ACC112 (cell line): ENCODE data around the gene STAT1.

Experiments used
- H2AFZ ChIP-seq: fragments of 200-600 bp; sonication (generic); one replicate; pipeline ENCODE4 v1.6.0; 2017; ENCODE audit warnings: antibody characterized with exemption, low read length; ENCODE audit not compliant: unreplicated experiment
- H3K27ac ChIP-seq: fragments of 200-600 bp; sonication (generic); 2 replicates; pipeline ENCODE4 v1.5.1; 2014; ENCODE audit warnings: low read depth, mild to moderate bottlenecking, antibody characterized with exemption, low read length, moderate library complexity
- H3K27me3 ChIP-seq: fragments of 200-600 bp; sonication (generic); 2 replicates; pipeline ENCODE4 v1.6.1; 2014; ENCODE audit warnings: mild to moderate bottlenecking, antibody characterized with exemption, low read length, moderate library complexity, mixed read lengths; ENCODE audit not compliant: insufficient read depth
- H3K36me3 ChIP-seq: fragments of 200-600 bp; sonication (generic); 2 replicates; pipeline ENCODE4 v1.6.1; 2016; ENCODE audit warnings: mild to moderate bottlenecking, antibody characterized with exemption, low read length, moderate library complexity, mixed read lengths; ENCODE audit not compliant: insufficient read depth
- H3K4me1 ChIP-seq: fragments of 200-600 bp; sonication (generic); one replicate; pipeline ENCODE4 v1.6.1; 2016; ENCODE audit warnings: low read length, mixed read lengths; ENCODE audit not compliant: insufficient read depth, unreplicated experiment, control insufficient read depth
- H3K4me3 ChIP-seq: fragments of 200-600 bp; sonication (generic); 2 replicates; pipeline ENCODE4 v1.5.1; 2014; ENCODE audit warnings: mild to moderate bottlenecking, low read depth, low read length
- H3K79me2 ChIP-seq: fragments of 200-600 bp; sonication (generic); one replicate; pipeline ENCODE4 v1.6.0; 2016; ENCODE audit warnings: low read length; ENCODE audit not compliant: control insufficient read depth, unreplicated experiment, insufficient read depth

Gene STAT1

DNA sequence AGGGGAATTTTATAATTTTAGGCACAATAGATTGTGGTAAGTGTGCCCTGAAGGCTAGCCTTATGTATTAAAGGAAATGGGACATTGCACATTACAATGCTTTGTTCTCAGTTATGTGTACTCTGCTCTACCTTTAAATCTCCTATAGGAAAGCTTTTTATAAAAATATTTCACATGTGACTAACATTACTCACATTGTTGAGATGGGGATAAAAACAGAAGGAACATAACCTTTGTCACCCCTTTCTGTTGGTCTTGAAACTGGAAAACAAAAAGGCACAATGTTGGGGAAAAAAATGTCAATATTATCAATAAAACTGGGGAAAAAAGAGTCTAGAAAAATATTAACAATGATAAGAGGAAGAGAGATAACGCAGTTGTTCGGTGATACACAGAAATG is 17.3 kb upstream of the STAT1 start:
- Histone ChIP-seq H3K79me2 (no peaks in the 10 kb centered on the region), H3K36me3 (no peaks in the 10 kb centered on the region), H3K27me3 (no peaks in the 10 kb centered on the region), H2AFZ (no peak overlapping the region), H3K4me1 (peaks cover 14% of the 10 kb centered on the region), H3K4me3 (no peak overlapping the region), H3K27ac (no peak overlapping the region)

DNA sequence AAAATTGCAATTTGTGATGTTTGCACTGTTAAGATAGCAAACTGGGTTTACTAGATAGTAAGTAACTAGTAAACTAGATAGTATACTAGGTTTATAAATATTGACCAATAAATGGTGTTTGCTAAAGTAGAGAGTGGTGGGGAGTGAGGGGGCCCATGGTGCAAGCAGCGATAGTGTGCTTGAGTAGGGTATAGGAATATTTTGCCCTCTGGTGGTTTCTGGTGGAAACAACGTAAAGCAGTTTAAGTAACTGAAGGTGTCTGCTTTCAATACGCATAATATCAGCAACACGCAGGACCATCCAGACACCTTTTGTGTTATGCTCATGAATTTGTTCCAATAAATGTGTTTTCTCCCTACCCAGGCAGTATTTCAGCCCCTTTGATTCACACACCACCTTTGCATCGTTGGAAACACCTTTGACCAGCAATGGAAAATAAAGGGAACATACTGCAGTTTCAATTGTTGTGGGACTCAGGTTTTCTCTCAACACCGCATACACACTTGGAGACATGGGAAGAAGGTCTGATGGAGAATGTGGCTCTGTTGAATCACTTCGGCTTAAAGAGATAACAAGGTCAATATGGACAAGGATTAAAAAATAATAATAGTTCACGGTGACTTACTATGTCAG is 16.7 kb upstream of the STAT1 start:
- Histone ChIP-seq H3K27ac (no peak overlapping the region), H3K27me3 (no peaks in the 10 kb centered on the region), H3K36me3 (no peaks in the 10 kb centered on the region), H3K79me2 (no peaks in the 10 kb centered on the region), H3K4me1 (peaks cover 13% of the 10 kb centered on the region), H3K4me3 (peak overlapping the region; percentile 55), H2AFZ (peak overlapping the region; percentile 89)

DNA sequence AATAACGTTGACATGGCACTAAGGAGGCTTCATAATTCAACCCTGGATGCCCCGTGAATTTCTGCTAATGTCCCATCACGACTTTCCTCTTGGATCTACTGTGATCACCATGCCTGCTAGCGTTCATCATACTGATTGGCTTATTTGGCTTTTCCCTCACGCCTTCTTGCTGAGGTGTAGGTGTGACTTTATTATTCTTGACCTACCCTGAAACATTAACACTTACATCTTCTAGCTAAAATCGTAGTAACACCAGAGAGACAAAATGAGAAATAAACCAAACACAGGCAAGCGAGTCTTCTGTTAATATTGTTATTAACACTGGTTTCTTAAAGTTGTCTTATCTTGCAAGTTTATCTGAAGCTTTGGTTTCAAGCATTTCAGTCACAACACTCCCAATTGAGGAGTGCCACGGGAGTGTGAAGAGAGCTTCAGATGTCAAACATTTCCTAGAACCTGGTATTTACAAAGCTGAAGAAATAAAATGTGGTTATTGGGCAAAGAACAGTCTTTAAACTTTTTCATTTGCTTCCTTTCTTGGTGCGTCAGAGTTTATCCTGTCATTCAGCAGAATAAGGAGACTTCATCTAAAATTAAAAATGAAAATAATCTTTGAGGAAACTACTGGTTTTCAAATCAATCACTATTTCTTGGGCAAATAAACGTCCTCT is 15.4 kb upstream of the STAT1 start:
- no peaks in the 10 kb centered on the region for H3K79me2 ChIP-seq
- no peaks in the 10 kb centered on the region for H3K27me3 ChIP-seq
- H2AFZ ChIP-seq = no peak overlapping the region
- peaks cover 13% of the 10 kb centered on the region for H3K4me1 ChIP-seq
- no peak overlapping the region for H3K4me3 ChIP-seq
- H3K36me3 ChIP-seq = no peaks in the 10 kb centered on the region
- H3K27ac ChIP-seq = no peak overlapping the region

DNA sequence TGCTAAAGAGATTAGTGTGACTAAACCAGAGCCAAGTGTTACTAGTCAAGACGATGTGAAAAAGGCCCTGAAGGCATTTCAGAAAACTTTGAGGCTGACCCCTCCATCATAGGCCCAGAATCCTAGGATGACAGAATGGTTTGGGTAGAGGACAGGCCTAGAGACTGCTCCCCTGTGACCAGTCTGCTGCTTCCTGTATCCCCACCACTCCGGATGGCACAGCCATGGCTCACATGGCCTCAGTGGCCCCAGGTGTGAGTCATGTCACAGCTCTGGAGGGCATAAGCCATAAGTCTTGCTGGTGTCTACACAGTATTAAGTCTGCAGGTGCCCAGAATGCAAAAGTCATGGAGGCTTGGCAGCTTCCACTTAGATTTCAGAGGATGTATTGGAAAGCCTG is 12.4 kb upstream of the STAT1 start:
- no peak overlapping the region for H3K4me3 ChIP-seq
- no peak overlapping the region for H3K27ac ChIP-seq
- H3K4me1 ChIP-seq = peaks cover 27% of the 10 kb centered on the region
- H3K36me3 ChIP-seq = no peaks in the 10 kb centered on the region
- no peaks in the 10 kb centered on the region for H3K27me3 ChIP-seq
- H3K79me2 ChIP-seq = peaks cover under 1% of the 10 kb centered on the region
- H2AFZ ChIP-seq = no peak overlapping the region

DNA sequence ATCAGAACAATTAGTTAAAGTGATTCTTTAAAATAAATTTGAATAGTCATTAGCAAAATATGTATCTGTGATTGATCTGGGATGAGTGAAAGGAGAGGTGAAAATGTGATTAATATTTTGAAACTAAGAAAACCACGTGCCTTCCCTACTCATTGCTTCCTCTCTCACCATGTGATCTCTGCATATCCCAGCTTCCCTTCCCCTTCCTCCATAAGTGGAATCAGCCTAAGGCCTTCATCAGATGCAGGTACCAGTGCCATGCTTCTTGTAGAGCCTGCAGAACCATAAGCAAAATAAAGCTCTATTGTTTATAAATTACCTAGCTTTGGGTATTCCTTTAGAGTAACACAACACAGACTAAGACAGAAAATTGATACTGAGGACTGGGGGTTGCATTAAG is 11.2 kb upstream of the STAT1 start:
- Histone ChIP-seq H3K4me3 (no peak overlapping the region), H2AFZ (no peak overlapping the region), H3K4me1 (peaks cover 28% of the 10 kb centered on the region), H3K36me3 (no peaks in the 10 kb centered on the region), H3K79me2 (peaks cover 5% of the 10 kb centered on the region), H3K27ac (no peak overlapping the region), H3K27me3 (no peaks in the 10 kb centered on the region)

DNA sequence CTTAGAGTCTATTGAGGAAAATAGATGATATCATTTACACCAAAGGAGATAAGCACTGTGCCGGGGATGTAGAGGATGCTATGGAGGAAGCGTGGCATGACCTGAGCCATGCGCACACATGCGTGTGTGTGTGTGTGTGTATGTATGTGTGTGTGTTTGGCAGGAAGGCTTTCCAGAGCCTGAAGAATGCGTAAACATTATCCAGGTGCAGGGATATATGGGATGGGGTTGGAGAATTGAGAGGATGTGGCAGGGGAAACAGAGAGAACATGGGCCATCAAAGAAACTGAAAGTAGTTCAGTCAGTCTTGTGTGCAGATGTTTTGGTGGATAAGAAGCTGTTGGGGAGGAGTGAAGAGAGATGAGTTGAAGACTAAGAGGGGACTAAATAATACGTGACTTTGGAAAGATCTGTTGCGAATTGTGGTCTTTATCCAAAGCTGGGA is 9.3 kb upstream of the STAT1 start:
- Histone ChIP-seq H3K27me3 (no peaks in the 10 kb centered on the region), H3K36me3 (no peaks in the 10 kb centered on the region), H3K79me2 (peaks cover 5% of the 10 kb centered on the region), H3K27ac (no peak overlapping the region), H3K4me3 (no peak overlapping the region), H2AFZ (peak overlapping the region; percentile 36), H3K4me1 (peaks cover 44% of the 10 kb centered on the region)

DNA sequence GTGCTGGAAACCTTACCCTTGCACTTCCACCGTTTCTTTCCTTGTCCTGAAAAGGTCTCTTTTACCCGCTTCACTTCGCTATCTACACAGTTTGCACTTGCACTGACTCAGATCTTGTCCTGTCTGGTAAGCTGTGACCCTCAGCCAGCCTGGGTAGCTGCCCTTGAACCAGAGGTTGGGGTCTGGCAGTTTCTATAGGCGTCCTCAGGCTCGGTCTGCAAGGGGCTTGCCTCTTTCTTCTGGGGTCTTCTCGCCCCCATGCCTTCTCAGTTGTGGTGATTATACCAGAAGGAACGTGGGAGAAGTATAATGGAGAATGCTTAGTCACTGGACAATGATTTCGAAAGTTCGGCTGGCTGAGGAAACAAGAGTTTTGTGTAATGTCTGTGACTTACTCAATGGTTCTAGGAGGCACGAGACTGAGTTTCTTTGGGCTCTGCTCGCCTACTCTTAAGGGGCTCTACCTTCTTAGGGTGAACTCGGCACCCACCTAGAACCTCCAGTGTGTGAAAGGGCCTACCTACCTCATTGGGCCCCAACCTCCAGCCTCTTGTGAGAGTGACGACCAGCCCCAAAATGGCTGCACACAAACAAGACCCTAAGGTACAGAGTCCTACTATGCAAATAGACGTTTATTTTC is 6.9 kb upstream of the STAT1 start:
- Histone ChIP-seq H2AFZ (peak overlapping the region; percentile 19), H3K4me1 (peaks cover 48% of the 10 kb centered on the region), H3K27me3 (no peaks in the 10 kb centered on the region), H3K79me2 (peaks cover 5% of the 10 kb centered on the region), H3K27ac (peak overlapping the region; percentile 96), H3K36me3 (no peaks in the 10 kb centered on the region), H3K4me3 (peak overlapping the region; percentile 94)

DNA sequence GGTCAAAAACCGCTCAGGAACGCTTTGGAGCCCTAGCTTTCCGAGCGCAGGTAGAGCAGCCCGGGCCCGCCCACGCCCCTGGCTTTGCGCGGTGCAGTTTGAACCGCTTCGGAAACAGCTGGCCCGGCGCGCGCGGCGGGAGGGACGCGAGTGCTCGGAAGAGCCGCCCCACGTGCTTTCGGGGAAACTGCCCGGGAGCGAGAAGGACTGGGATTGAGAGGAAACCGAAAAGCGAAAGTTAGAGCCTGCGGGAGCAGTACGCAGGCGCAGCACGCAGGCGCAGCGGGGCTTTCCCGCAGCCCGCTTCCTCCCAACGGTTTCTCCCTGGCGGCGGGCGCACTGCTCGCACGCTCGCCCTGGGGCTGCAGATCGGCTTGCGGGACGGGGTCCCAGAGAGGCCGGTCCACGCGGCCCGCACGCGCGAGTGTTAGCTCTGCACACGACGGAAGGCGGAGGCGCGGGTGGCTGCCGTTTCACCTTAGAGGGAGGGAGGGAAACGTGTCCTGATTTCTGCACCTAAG is 6.3 kb upstream of the STAT1 start:
- Histone ChIP-seq H3K36me3 (no peaks in the 10 kb centered on the region), H3K79me2 (peaks cover 5% of the 10 kb centered on the region), H2AFZ (peak overlapping the region; percentile 19), H3K4me1 (peaks cover 48% of the 10 kb centered on the region), H3K27me3 (no peaks in the 10 kb centered on the region), H3K4me3 (peak overlapping the region; percentile 94), H3K27ac (peak overlapping the region; percentile 96)

DNA sequence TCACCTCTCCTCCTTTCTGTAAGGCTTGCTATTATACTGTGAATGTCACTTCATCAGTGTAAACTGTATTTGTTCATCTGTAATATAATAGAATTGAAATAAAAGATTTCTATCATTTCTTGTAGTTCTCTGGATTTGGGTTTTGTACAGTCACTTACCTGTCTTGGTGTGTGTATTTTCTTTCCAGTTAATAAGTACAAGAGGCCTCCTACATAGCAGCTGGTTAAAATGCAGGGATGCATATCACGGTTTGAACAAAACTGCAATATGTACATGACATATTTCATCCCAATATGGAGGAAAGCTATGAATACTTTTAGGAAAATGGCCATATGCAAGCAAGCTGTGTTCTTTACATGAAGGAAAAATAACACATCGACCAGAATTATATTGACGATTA is 5.4 kb upstream of the STAT1 start:
- H3K27ac ChIP-seq = peak overlapping the region; percentile 96
- H3K27me3 ChIP-seq = no peaks in the 10 kb centered on the region
- H3K36me3 ChIP-seq = no peaks in the 10 kb centered on the region
- H3K4me3 ChIP-seq = peak overlapping the region; percentile 94
- H3K4me1 ChIP-seq = peaks cover 55% of the 10 kb centered on the region
- H2AFZ ChIP-seq = peak overlapping the region; percentile 89
- peaks cover 5% of the 10 kb centered on the region for H3K79me2 ChIP-seq

DNA sequence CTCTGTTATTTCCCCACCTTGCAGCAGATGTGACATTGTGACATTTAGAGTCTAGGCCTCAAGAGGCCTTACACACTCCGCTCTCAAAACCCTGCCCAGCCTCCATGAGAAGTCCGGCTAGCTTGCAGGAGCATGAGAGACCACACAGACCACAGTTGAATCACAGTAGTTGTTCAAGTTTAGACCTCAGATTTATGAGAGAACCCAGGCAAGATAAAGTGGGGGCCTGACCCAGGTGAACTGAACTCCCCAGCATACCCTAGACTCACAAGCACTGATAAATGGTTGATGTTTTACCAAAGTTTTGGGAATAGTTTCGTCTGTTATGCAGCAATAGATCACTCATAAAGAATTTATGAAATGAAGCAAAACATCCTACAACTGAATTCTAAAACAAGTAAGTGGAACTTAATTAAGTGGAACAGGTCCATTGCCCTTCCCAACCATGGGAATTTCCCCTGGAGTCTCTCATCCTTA is 4.7 kb upstream of the STAT1 start:
- peak overlapping the region; percentile 89 for H2AFZ ChIP-seq
- H3K27me3 ChIP-seq = no peaks in the 10 kb centered on the region
- H3K79me2 ChIP-seq = peaks cover 8% of the 10 kb centered on the region
- peak overlapping the region; percentile 96 for H3K27ac ChIP-seq
- H3K4me3 ChIP-seq = peak overlapping the region; percentile 41; the same call in 1 of the 2 replicates
- peaks cover 55% of the 10 kb centered on the region for H3K4me1 ChIP-seq
- H3K36me3 ChIP-seq = no peaks in the 10 kb centered on the region
